Adrenal gland (tissue), 12 donors: Measurements from ENCODE around the gene HCK. TPM values are rescaled to one million over a fixed set of nuclear protein-coding genes. Genes with fewer than 3 reads are reported as not detected.

Experiments used
- DNase-seq, 7 donors: peaks; one replicate each; pipeline ENCODE4 v3.0.0-alpha.2; 2019 to 2020
- H3K27ac ChIP-seq, 5 donors: fragments of 200-600 bp; sonication (generic) in 4 of 5; 1 replicate in 3 of 5; 2 replicates in 2 of 5; pipeline versions ENCODE4 v1.5.1 to v1.8.0; 2016 to 2020; ENCODE audit warnings: mild to moderate bottlenecking in 1 of 5
- H3K27me3 ChIP-seq: fragments of 200-600 bp; 2 replicates; pipeline ENCODE4 v1.8.0; 2021
- H3K36me3 ChIP-seq, 2 donors: fragments of 200-600 bp; replicated peaks in 1 of 2; 1 replicate in 1 of 2; 2 replicates in 1 of 2; pipeline versions ENCODE4 v1.5.1 to v1.8.0; 2018 to 2022
- H3K4me1 ChIP-seq, 2 donors: fragments of 200-600 bp; replicated peaks in 1 of 2; 1 replicate in 1 of 2; 2 replicates in 1 of 2; pipeline versions ENCODE4 v1.5.1 to v1.8.0; 2018 to 2021
- H3K4me3 ChIP-seq, 4 donors: fragments of 200-600 bp; sonication (generic) in 3 of 4; one replicate each; pipeline ENCODE4 v1.5.1; 2016 to 2018
- H3K9me3 ChIP-seq, 3 donors: fragments of 200-600 bp; sonication (generic) in 1 of 3; replicated peaks in 1 of 3; 1 replicate in 2 of 3; 2 replicates in 1 of 3; pipeline versions ENCODE4 v1.5.1 to v1.8.0; 2016 to 2021
- POLR2A ChIP-seq, 2 donors: fragments of 450-650 bp; IDR thresholded peaks; one replicate each; pipeline ENCODE4 v1.6.1; 2017; ENCODE audit warnings: antibody characterized with exemption in 2 of 2, mild to moderate bottlenecking in 2 of 2, moderate library complexity in 1 of 2
- WGBS, 4 donors: extraction: QIAGEN DNeasy Blood & Tissue Kit in 2 of 4; methylation state at CpG; one replicate each; pipeline versions ENCODE4 v1.1.5 to v1.1.7; 2013 to 2017; 5-methylcytosine and 5-hydroxymethylcytosine counted together
- intact Hi-C, 2 donors: fragments of 100-400 bp; cut with DNase I; formaldehyde crosslinking; loops; one replicate each; pipeline versions ENCODE4 v1.14.1 to v1.15.0; 2022 to 2023
- polyA plus RNA-seq, 3 donors: library from polyadenylated mRNA; stranded (reverse); fragments of 200-250 nt in 2 of 3; fragments of 350-450 nt in 1 of 3; fragmentation: Illumina TruSeq in 1 of 3; extraction: RNeasy Lipid Tissue Mini Kit (QIAGEN cat#74804) in 1 of 3; gene quantifications; one replicate each; pipeline ENCODE4 v1.2.3, GENCODE V29; 2013 to 2014
- total RNA-seq, 9 donors: library from RNA; depleted of rRNA in 4 of 9; stranded (reverse); fragments of >200 nt in 4 of 9; fragments of 120-200 nt in 1 of 9; fragmentation: NEBNext Ultra II Directional in 1 of 9; extraction: Animal tissue kit (Norgen Biotek cat#: 25700) in 1 of 9; gene quantifications; one replicate each; pipeline versions ENCODE4 v1.1.0 to v1.2.4, GENCODE V29; 2013 to 2023
- TF ChIP-seq, protein P1 (sequence below), 6 experiments: fragments of 450-650 bp in 4 of 6; fragments of 200-600 bp in 2 of 6; sonication (generic) in 1 of 6; IDR thresholded peaks; 1 replicate in 5 of 6; 2 replicates in 1 of 6; pipeline versions ENCODE4 v1.5.1 to v1.8.0; 2016 to 2021; ENCODE audit warnings: antibody characterized with exemption in 6 of 6, mild to moderate bottlenecking in 2 of 6, moderate library complexity in 1 of 6
- donor health status: healthy with polysubstance abuse.
- donor health status: Bipolar disorder and iron deficiency.
- donor health status: DM: yes; HTN: yes; CAD: no.
- donor health status: DM: no; HTN: no; CAD: no.
- donor health status: DM: no; HTN: no; CAD: no.
- donor health status: DM: yes; HTN: yes; CAD: no.

HCK gene
- total and polyA plus RNA-seq, 12 donors, result 3.7 to 49.8 (median 17.0) TPM

DNA sequence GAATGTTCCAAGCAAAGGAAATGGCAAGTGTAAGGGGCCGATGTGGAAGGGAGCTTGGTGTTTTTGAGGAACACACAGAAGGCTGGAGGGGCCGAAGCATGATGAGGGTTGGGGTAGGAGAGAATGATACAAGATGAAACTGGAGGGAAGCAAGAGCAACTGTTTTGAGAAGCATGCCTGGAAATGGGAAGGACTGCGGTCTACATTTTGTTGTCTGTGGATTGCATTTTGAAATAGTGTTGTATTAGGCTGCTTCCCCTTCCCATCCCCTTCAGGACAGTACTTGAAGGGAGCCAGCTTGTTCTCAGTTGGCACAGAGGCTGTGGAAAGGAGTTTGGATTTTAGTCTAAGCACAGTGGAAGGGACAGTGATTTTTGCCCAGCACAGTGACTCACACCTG, 59.7 kb downstream of the HCK start:
- peaks cover 7 to 50% of the 10 kb centered on the region in 2 donors for H3K4me1 ChIP-seq
- H3K27me3 ChIP-seq, result no peaks in the 10 kb centered on the region
- intact Hi-C loops, result no loop called here
- H3K27ac ChIP-seq, result peak overlapping the region in 1 of 5 donors; percentile 17
- H3K36me3 ChIP-seq, result no peaks in the 10 kb centered on the region
- H3K9me3 ChIP-seq, result no peaks in the 10 kb centered on the region
- WGBS, 4 donors, result 78 to 83% (median 81%) methylated on average over 3 of the region's 3 CpGs
- DNase-seq, result peak in 1 of 7 donors; percentile 14
- TF ChIP-seq POLR2A (IDR thresholded peaks at IDR 0.05), result no peak
- TF ChIP-seq, protein P1, sequence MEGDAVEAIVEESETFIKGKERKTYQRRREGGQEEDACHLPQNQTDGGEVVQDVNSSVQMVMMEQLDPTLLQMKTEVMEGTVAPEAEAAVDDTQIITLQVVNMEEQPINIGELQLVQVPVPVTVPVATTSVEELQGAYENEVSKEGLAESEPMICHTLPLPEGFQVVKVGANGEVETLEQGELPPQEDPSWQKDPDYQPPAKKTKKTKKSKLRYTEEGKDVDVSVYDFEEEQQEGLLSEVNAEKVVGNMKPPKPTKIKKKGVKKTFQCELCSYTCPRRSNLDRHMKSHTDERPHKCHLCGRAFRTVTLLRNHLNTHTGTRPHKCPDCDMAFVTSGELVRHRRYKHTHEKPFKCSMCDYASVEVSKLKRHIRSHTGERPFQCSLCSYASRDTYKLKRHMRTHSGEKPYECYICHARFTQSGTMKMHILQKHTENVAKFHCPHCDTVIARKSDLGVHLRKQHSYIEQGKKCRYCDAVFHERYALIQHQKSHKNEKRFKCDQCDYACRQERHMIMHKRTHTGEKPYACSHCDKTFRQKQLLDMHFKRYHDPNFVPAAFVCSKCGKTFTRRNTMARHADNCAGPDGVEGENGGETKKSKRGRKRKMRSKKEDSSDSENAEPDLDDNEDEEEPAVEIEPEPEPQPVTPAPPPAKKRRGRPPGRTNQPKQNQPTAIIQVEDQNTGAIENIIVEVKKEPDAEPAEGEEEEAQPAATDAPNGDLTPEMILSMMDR (IDR thresholded peaks at IDR 0.05), result no peak
- no peak overlapping the region for H3K4me3 ChIP-seq

DNA sequence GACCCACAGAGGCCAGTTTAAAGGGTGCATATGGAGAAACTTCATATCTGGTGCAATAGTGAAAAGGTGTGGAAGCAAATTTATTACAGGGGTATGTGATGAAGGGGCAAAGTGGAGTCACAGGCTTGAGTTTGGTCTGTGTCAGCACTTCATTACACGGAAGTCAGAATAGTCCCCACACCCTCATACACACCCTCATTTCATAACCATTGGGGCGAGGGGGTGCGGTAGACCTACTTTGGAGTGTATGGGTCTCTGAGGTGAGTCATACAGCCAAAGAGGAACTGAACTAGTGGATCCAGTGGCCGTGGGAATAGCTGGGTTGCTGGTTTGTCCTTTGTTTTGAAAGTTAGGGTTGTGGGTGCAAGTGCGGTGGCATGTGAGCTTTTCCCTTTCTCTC, 60.8 kb downstream of the HCK start:
- Histone ChIP-seq H3K9me3 (no peaks in the 10 kb centered on the region), H3K27me3 (no peaks in the 10 kb centered on the region), H3K36me3 (no peaks in the 10 kb centered on the region), H3K4me1 (peaks cover 7 to 61% of the 10 kb centered on the region in 2 donors), H3K4me3 (no peak overlapping the region), H3K27ac (no peak overlapping the region)
- TF ChIP-seq, protein P1 (IDR thresholded peaks at IDR 0.05), result no peak
- no peak for TF ChIP-seq POLR2A (IDR thresholded peaks at IDR 0.05)
- DNase-seq, result peak in 5 of 7 donors; percentile 18 to 66 (median 48)
- 77 to 85% (median 82%) methylated on average over 4 to 5 of the region's 5 CpGs for WGBS, 4 donors
- intact Hi-C loops, result no loop called here

DNA sequence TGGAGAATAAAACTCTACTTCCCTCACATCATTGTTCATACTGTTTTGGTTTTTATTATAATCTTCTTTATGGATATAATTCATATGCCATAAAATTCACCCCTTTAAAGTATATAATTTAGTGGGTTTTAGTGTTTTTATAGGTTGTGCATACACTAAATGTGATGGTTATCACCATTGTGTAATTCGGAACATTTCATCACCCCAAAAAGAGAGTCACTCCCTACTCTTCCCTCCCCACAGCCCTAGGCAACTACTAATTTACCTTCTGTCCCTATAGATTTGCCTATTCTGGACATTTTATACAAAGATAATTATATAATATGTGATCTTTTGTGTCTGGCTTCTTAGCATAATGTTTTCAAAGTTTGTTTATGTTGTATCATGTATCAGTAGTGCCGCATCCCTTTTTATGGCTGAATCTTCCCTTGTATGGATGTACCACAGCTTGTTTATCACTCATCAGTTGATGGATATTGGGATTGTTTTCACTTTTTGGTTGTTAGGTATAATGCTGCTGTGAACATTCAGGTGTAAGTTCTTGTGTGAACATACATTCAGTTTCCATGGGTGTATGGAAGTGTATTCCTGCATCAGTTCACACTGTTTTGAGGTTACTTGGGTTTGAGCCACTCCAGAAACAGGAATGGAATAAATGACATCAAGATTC, 61.7 kb downstream of the HCK start:
- WGBS, 4 donors, result 85 to 100% (median 94%) methylated on average over 2 of the region's 2 CpGs
- Histone ChIP-seq H3K9me3 (no peaks in the 10 kb centered on the region), H3K36me3 (no peaks in the 10 kb centered on the region), H3K27ac (peak overlapping the region in 2 of 5 donors; percentile 12 to 39), H3K4me1 (peaks cover 7 to 68% of the 10 kb centered on the region in 2 donors), H3K4me3 (no peak overlapping the region), H3K27me3 (no peaks in the 10 kb centered on the region)
- intact Hi-C loops, result no loop called here
- DNase-seq, result no peak
- TF ChIP-seq, protein P1 (IDR thresholded peaks at IDR 0.05), result no peak
- no peak for TF ChIP-seq POLR2A (IDR thresholded peaks at IDR 0.05)

DNA sequence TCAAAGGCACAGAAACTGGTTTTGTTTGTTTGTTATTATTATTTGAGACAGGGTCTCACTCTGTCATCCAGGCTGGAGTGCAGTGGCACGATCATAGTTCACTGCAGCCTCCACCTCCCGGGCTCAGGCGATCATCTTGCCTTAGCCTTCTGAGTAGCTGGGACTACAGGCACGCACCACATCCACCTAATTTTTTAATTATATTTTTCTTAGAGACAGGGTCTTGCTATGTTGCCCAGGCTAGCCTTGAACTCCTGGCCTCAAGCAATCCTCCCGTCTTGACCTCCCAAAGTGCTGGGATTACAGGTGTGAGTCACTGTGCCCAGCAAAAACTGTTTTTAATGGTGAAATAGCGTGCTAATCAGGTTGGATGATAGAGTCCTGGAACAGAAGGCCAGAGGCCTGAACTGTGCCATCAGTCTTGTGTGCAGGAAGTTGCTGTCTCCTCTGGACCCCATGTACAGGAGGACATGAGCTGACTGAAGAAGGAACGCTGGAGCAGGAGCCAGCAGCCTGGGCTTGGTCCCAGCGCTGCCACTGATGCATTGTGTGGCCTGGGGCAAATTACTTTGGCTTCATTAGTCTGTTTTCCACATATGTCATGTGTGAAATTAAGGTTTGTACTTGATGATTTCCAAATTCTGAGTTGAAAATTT, 62.4 kb downstream of the HCK start:
- peak overlapping the region in 3 of 5 donors; percentile 3 to 43 (median 39) for H3K27ac ChIP-seq
- H3K36me3 ChIP-seq, result no peaks in the 10 kb centered on the region
- peaks cover 7 to 68% of the 10 kb centered on the region in 2 donors for H3K4me1 ChIP-seq
- H3K9me3 ChIP-seq, result no peaks in the 10 kb centered on the region
- no peak overlapping the region for H3K4me3 ChIP-seq
- 62 to 77% (median 74%) methylated on average over 7 to 8 of the region's 8 CpGs for WGBS, 4 donors
- no peaks in the 10 kb centered on the region for H3K27me3 ChIP-seq
- intact Hi-C loops, result no loop called here
- peak in 5 of 7 donors; percentile 23 to 65 (median 36) for DNase-seq
- no peak for TF ChIP-seq POLR2A (IDR thresholded peaks at IDR 0.05)
- TF ChIP-seq, protein P1 (IDR thresholded peaks at IDR 0.05), result no peak
